Breast epithelium (tissue), 3 donors: Measurements from ENCODE around the gene CHD9.

ENCODE experiments used
- CTCF ChIP-seq, 3 donors: fragments of 450-650 bp; IDR thresholded peaks; one replicate each; pipeline ENCODE4 v1.5.1; 2016 to 2017; ENCODE audit warnings: antibody characterized with exemption in 3 of 3, mild to moderate bottlenecking in 3 of 3, moderate library complexity in 3 of 3
- POLR2A ChIP-seq: fragments of 450-650 bp; IDR thresholded peaks from one replicate; pipeline ENCODE4 v1.6.1; 2016; ENCODE audit warnings: antibody characterized with exemption, mild to moderate bottlenecking, moderate library complexity

- TF ChIP-seq CTCF (IDR thresholded peaks at IDR 0.05) (no peak), POLR2A (no peak)
These were observed 30.7 kb upstream of the CHD9 start for GRCh38 chr16:53024045-53024444.
